ENCODE measurements around the gene PRDM9. TPM values are rescaled to one million over a fixed set of nuclear protein-coding genes. Genes with fewer than 3 reads are reported as not detected.

The PRDM9 gene
- total and polyA plus RNA-seq, 2 donors (not counting 3 experiments of a cell fraction or from before 2014, with no cell fraction given) = not detected

DNA sequence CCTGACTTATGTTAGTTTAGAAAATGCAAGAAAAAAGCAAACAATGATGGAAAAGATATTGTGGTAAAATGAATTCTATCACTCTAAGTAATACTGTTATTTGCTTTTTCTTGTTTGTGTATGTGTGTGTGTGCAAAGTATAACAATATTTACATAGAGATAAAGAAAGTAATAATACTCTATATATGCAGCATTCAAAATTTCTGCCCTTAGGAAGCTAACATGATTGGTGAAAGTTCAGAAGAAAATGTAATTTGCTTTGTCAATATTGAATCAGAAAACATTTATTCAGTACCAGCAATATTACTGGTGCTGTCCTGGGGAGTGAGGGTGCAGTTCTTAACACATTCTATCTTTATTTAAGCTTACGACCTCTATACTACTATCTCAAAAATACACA is 12.9 kb upstream of the PRDM9 start:
- no peak overlapping the region for H3K4me3 ChIP-seq (replicated peaks in 1 of 3; ENCODE audit: insufficient read depth in 1 of 3, low read depth in 1 of 3, low read length in 3 of 3)
- no peaks in the 10 kb centered on the region for H3K79me2 ChIP-seq (ENCODE audit: control insufficient read depth, insufficient read depth, low read length)
- H3K36me3 ChIP-seq (ENCODE audit: control insufficient read depth in 2 of 2, extremely low read depth in 1 of 2, insufficient read depth in 2 of 2, low read length in 2 of 2) = no peaks in the 10 kb centered on the region
- no peaks in the 10 kb centered on the region for H3K27me3 ChIP-seq (ENCODE audit: control insufficient read depth in 2 of 2, insufficient read depth in 2 of 2, low read length in 2 of 2)
- no peaks in the 10 kb centered on the region for H3K9me3 ChIP-seq (replicated peaks; ENCODE audit: control insufficient read depth, insufficient read depth, low read length)
- CTCF ChIA-PET = no interaction called here
- dilution Hi-C loops (cut with MboI; ENCODE audit: extremely low pct_ligation_motif_present, low sequenced_read_pairs) (no loop called here), intact Hi-C loops (cut with micrococcal nuclease) (no loop called here)
- no peak for FAIRE-seq
- H3K9me1 ChIP-seq (replicated peaks; ENCODE audit: control insufficient read depth, extremely low read depth, insufficient read depth, low read length) = no peaks in the 10 kb centered on the region
- H4K20me1 ChIP-seq (replicated peaks; ENCODE audit: control insufficient read depth, extremely low read depth, insufficient read depth, low read length) = no peaks in the 10 kb centered on the region
- DNase-seq (ENCODE audit: low read depth, low spot score) = no peak
- TF ChIP-seq FOS (IDR thresholded peaks at IDR 0.05; ENCODE audit: borderline replicate concordance, insufficient read depth, low read length) (no peak), MYC (IDR thresholded peaks at IDR 0.05; ENCODE audit: low read depth, low read length) (no peak), POLR2AphosphoS5 (IDR thresholded peaks at IDR 0.05; ENCODE audit: insufficient read depth, low read depth, low read length) (no peak), JUN (IDR thresholded peaks at IDR 0.05; ENCODE audit: borderline replicate concordance, insufficient read depth, insufficient read length, low read depth) (no peak), CTCF (IDR thresholded peaks at IDR 0.05; ENCODE audit: extremely low read depth in 1 of 2, insufficient read depth in 1 of 2, low read depth in 1 of 2, low read length in 2 of 2) (no peak), GATA2 (IDR thresholded peaks at IDR 0.05; ENCODE audit: insufficient read depth, insufficient read length, low read depth, low read length) (no peak), MAX (IDR thresholded peaks at IDR 0.05; ENCODE audit: insufficient read depth, insufficient read length) (no peak), EZH2 (IDR thresholded peaks at IDR 0.05; ENCODE audit: borderline replicate concordance, low read depth, low read length, severe bottlenecking) (no peak), POLR2A (IDR thresholded peaks at IDR 0.05; ENCODE audit: low read depth, low read length) (no peak)
- H3K4me1 ChIP-seq (ENCODE audit: control insufficient read depth, extremely low read depth, insufficient read depth, low read length) = no peaks in the 10 kb centered on the region
- POLR2A ChIA-PET = no interaction called here
- H2AFZ ChIP-seq (ENCODE audit: low read depth, low read length) = no peak overlapping the region
- H3K27ac ChIP-seq (ENCODE audit: insufficient read depth, low read depth, low read length) = no peak overlapping the region
- H3K9ac ChIP-seq (replicated peaks; ENCODE audit: extremely low read depth, insufficient read depth, low read length) = no peak overlapping the region
- no peak overlapping the region for H3K4me2 ChIP-seq (ENCODE audit: insufficient read depth, low read length)
- BruUV-seq (replicated peaks) = no TSS peak
